Stimulated activated CD4-positive, alpha-beta T cell treated with anti-CD3 and anti-CD28 coated beads, Interleukin-4, amount 100 ng/mL, for 24 hours (primary cell): ENCODE measurements around the gene NECAP2.
"Not testable (repeated sequence)": the region's sequence is repeated elsewhere in the genome, so short reads cannot be mapped to it uniquely, and the experiment has no call there.

ENCODE experiments used
- DNase-seq: peaks from one replicate; pipeline ENCODE4 v3.0.0-alpha.2; 2020

Gene NECAP2

GRCh38 chr1:16433030-16433429 is 7.5 kb upstream of the NECAP2 start:
- DNase-seq, result no peak

- no peak for DNase-seq
Measured at GRCh38 chr1:16434007-16434406, 6.5 kb upstream of the NECAP2 start.

GRCh38 chr1:16434501-16434900 is 6.0 kb upstream of the NECAP2 start:
- no peak for DNase-seq

- DNase-seq, result no peak
Measured at GRCh38 chr1:16436946-16437474, 3.5 kb upstream of the NECAP2 start, which contains the start of gene SPATA21. SPATA21 (minus strand) TSS chr1:16437424; CDS start chr1:16431371, 6,053 bp downstream.

- DNase-seq, result no peak
Measured at GRCh38 chr1:16438516-16438915, 2.0 kb upstream of the NECAP2 start.

GRCh38 chr1:16438924-16439323 is 1.6 kb upstream of the NECAP2 start:
- DNase-seq, result no peak

GRCh38 chr1:16440131-16440469 is 424 bp upstream of the NECAP2 start:
- DNase-seq, result no peak

GRCh38 chr1:16441282-16441665 is 750 bp downstream of the NECAP2 start:
- no peak for DNase-seq

- no peak for DNase-seq
Measured at GRCh38 chr1:16442265-16442664, 1.7 kb downstream of the NECAP2 start.

- DNase-seq, result no peak
Measured at GRCh38 chr1:16442941-16443340, 2.4 kb downstream of the NECAP2 start.

- DNase-seq, result no peak
Measured at GRCh38 chr1:16443975-16444770, 3.6 kb downstream of the NECAP2 start.

- no peak for DNase-seq
Measured at GRCh38 chr1:16445052-16445451, 4.5 kb downstream of the NECAP2 start.

- DNase-seq, result no peak
Measured at GRCh38 chr1:16446116-16446515, 5.6 kb downstream of the NECAP2 start.

- DNase-seq, result no peak
Measured at GRCh38 chr1:16447641-16448040, 7.1 kb downstream of the NECAP2 start.

GRCh38 chr1:16449065-16449464 is 8.5 kb downstream of the NECAP2 start:
- DNase-seq, result no peak

GRCh38 chr1:16449666-16450065 is 9.1 kb downstream of the NECAP2 start:
- DNase-seq, result no peak

GRCh38 chr1:16450863-16451481 is 10.4 kb downstream of the NECAP2 start:
- DNase-seq, result no peak

GRCh38 chr1:16451841-16452528 is 11.5 kb downstream of the NECAP2 start:
- DNase-seq, result no peak

- DNase-seq, result not testable (repeated sequence)
Measured at GRCh38 chr1:16454909-16455308, 14.4 kb downstream of the NECAP2 start.

- not testable (repeated sequence) for DNase-seq
Measured at GRCh38 chr1:16456151-16456550, 15.6 kb downstream of the NECAP2 start.

GRCh38 chr1:16458831-16459230 is 18.3 kb downstream of the NECAP2 start:
- no peak for DNase-seq

- no peak for DNase-seq
Measured at GRCh38 chr1:16459352-16459925, 18.9 kb downstream of the NECAP2 start.

GRCh38 chr1:16461681-16462080 is 21.2 kb downstream of the NECAP2 start:
- no peak for DNase-seq
